ENCODE data around the gene KCNN3.

The KCNN3 gene

GRCh38 chr1:154733621-154734020, 136.5 kb downstream of the KCNN3 start:
- TF ChIP-seq REST (IDR thresholded peaks at IDR 0.05; ENCODE audit: insufficient read depth in 1 of 2, low read depth in 2 of 2, low read length in 2 of 2) (no peak), TAF1 (IDR thresholded peaks at IDR 0.05; ENCODE audit: borderline replicate concordance, insufficient read depth, low read length) (no peak), POLR2AphosphoS5 (IDR thresholded peaks at IDR 0.05; ENCODE audit: low read depth, low read length) (no peak), FOXP2 (optimal IDR thresholded peaks at IDR 0.05; ENCODE audit: borderline replicate concordance, extremely low read depth, extremely low read length, insufficient read depth) (no peak), SIN3A (IDR thresholded peaks at IDR 0.05; ENCODE audit: borderline replicate concordance, insufficient read depth, low read length) (no peak)

DNA sequence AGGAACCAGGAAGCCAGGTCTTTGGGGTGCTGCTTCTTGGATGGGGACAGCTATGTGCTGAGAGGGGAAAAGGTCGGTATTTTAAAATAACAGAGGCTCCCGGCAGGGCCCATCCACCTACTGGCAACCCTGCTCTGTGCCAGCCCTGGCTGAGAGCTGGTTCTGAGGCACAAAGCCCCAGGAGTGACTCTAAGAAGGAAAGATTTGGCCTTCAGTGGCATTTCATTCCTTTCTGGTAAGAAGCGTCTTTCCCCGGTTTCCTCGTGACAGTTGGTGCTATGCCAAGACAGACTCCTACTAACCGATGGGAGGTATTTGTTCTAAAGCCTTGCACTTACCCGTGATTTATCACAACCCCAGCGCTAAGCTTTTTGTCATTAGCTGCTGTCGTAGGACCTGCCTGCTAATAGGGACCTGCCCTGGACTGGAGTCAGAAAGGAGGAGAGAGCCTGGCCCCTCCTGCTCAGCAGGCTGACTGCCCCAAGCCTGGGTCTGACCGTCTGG, 139.0 kb downstream of the KCNN3 start:
- TF ChIP-seq TAF1 (IDR thresholded peaks at IDR 0.05; ENCODE audit: borderline replicate concordance, insufficient read depth, low read length) (no peak), REST (IDR thresholded peaks at IDR 0.05; ENCODE audit: insufficient read depth in 1 of 2, low read depth in 2 of 2, low read length in 2 of 2) (no peak), POLR2AphosphoS5 (IDR thresholded peaks at IDR 0.05; ENCODE audit: low read depth, low read length) (no peak), SIN3A (IDR thresholded peaks at IDR 0.05; ENCODE audit: borderline replicate concordance, insufficient read depth, low read length) (no peak), FOXP2 (optimal IDR thresholded peaks at IDR 0.05; ENCODE audit: borderline replicate concordance, extremely low read depth, extremely low read length, insufficient read depth) (no peak)

DNA sequence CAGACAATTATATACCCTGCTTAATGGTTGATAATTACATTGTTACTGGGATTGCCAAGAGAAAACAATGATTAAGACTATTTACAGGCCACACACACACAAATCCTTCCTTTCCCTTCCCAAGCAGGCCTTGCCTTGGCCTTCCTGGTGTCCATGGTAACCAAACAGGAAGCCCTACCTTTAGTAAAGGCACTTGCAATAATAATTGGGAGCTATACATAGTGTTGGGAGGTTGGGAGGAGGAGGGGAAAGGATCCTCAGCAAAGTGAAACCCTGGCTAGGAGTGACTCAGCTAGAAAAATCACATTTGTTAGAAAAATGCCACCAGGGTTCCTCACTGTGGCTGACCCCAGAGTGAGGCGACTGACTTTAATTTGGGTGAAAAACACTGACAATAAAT, 139.8 kb downstream of the KCNN3 start:
- no peak for TF ChIP-seq SIN3A (IDR thresholded peaks at IDR 0.05; ENCODE audit: borderline replicate concordance, insufficient read depth, low read length)

GRCh38 chr1:154729577-154729976, 140.5 kb downstream of the KCNN3 start:
- TF ChIP-seq SIN3A (IDR thresholded peaks at IDR 0.05; ENCODE audit: borderline replicate concordance, insufficient read depth, low read length) (no peak), POLR2AphosphoS5 (IDR thresholded peaks at IDR 0.05; ENCODE audit: low read depth, low read length) (no peak), FOXP2 (optimal IDR thresholded peaks at IDR 0.05; ENCODE audit: borderline replicate concordance, extremely low read depth, extremely low read length, insufficient read depth) (no peak), TAF1 (IDR thresholded peaks at IDR 0.05; ENCODE audit: borderline replicate concordance, insufficient read depth, low read length) (no peak), REST (IDR thresholded peaks at IDR 0.05; ENCODE audit: insufficient read depth in 1 of 2, low read depth in 2 of 2, low read length in 2 of 2) (no peak)

GRCh38 chr1:154729031-154729442, 141.0 kb downstream of the KCNN3 start:
- TF ChIP-seq POLR2AphosphoS5 (IDR thresholded peaks at IDR 0.05; ENCODE audit: low read depth, low read length) (no peak), REST (IDR thresholded peaks at IDR 0.05; ENCODE audit: insufficient read depth in 1 of 2, low read depth in 2 of 2, low read length in 2 of 2) (0 out of 4 replicates have a peak, but pooled peaks of 1 of the 2 experiments have one; percentile 58), SIN3A (IDR thresholded peaks at IDR 0.05; ENCODE audit: borderline replicate concordance, insufficient read depth, low read length) (no peak), FOXP2 (optimal IDR thresholded peaks at IDR 0.05; ENCODE audit: borderline replicate concordance, extremely low read depth, extremely low read length, insufficient read depth) (no peak), TAF1 (IDR thresholded peaks at IDR 0.05; ENCODE audit: borderline replicate concordance, insufficient read depth, low read length) (no peak)

Data from PFSK-1 (cell line).